GM18870 (cell line): ENCODE results near the gene RCBTB1.

Experiments
- ATAC-seq: cut with Tn5 transposase; IDR thresholded peaks from one replicate; pipeline ENCODE4 v1.9.1; 2021; ENCODE audit warnings: moderate library complexity; ENCODE audit not compliant: unreplicated experiment

Gene RCBTB1

DNA sequence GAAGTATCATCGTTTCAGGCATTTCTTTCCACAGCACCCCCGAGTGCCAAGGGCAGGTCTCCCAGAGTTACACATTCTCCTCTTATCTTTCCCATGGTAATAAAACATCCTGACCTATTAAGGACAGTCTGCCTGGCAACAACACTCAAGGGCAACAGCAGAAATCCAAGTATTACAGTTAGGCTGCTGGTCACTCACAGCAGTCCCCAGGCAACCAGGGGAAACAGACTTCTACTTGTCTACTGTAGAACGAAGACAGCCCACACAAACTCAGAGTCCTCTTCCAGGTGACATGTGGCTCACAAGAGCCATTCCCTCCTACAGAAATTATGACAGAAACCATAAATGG is 24.3 kb downstream of the RCBTB1 start:
- no peak for ATAC-seq

DNA sequence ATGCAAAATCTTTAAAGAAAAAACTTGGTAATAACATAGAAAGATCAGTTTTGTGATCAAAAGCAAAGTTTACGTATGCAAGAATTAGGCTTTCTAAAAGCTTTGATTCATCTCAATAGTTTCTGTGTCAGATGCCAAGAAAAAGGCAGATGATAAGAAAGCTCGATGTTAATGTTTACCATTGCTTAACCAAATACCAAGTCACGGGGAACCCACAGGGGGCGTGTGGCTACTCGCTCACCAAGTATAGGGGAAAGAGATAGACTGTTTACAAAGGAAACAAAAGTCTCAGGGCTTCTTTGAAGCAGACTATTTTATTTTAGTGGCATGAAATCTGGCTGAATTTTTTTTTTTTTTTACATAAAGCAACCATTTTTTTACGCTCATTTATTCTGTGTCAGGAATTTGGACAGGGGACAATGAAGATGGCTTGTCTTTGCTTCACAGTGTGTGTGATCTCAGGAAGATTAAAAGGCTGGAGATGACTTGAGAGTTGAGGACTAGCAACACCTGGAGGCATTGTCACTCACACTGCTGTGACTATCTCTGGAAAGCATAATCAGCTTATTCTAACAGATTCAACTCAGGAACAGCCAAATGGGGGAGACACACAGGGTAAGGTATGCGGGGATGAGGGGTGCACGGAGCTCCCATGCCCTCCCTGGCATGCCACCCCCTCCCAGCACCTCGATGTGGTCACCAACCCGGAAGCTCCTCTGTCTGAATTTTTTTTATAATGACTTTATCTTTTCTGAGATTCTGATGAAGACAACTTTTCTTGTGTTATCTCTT is 24.9 kb downstream of the RCBTB1 start:
- no peak for ATAC-seq

DNA sequence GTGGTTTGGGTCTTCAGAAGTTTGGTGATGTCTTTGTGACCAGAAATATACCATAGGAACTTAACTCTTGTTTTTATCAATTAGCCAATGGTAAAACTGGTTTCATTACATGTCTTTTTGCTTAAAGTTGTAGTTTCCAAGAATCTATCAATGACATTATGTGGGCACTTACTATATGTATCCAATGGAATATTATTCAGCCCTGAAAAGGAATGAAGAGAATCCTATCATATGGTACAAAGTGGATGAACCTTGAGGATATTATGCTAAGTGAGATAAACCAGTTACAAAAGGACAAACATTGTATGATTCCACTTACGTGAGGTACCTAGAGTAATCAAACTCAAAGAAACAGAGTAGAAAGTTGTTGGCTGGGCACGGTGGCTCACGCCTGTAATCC is 26.4 kb downstream of the RCBTB1 start:
- no peak for ATAC-seq

GRCh38 chr13:49554387-49554786 is 31.0 kb downstream of the RCBTB1 start:
- ATAC-seq = no peak

DNA sequence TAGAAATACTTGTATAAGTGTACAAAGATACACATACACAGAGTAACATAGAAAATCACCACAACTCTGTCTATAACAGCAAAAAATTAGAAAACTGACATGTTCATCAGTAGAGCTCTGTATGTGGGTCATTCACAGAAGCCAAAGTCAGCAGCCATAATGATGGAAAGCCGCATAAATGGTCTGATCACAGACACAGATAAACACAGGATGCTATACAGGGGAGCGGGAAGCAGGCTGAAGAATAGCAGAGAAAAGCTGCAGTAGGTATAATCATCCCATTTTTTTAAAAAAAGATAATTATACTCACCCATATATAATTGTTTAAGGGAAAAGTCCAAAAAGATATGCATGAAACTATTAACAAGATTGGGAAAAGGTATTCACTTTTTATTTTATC is 31.5 kb downstream of the RCBTB1 start:
- no peak for ATAC-seq

- no peak for ATAC-seq
Observed at GRCh38 chr13:49550942-49551644, 34.3 kb downstream of the RCBTB1 start.

GRCh38 chr13:49549289-49549688 is 36.1 kb downstream of the RCBTB1 start:
- ATAC-seq = no peak

GRCh38 chr13:49546561-49546960 is 38.8 kb downstream of the RCBTB1 start:
- no peak for ATAC-seq

- ATAC-seq = no peak
Observed at GRCh38 chr13:49545661-49546060, 39.7 kb downstream of the RCBTB1 start.

GRCh38 chr13:49543656-49544055 is 41.7 kb downstream of the RCBTB1 start:
- ATAC-seq = no peak

DNA sequence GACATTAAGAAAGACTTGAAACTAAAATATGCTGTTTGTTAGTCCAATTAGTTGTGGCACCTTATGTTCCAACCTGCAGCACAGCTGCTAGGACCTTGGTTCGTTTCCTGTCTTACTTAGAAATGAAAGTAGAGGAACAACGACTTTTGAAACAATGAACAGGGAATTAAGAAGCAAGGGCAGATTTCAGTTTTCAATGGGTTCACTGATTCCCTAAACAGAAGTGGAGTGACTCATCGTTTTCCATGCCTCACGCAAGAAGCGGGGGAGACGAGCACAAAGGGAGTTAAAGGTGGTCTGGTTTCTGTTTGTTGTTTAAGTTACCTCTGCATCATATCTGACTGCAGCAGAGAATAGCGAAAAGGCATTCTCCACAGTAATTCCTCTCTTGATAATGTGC is 44.8 kb downstream of the RCBTB1 start:
- ATAC-seq = no peak

DNA sequence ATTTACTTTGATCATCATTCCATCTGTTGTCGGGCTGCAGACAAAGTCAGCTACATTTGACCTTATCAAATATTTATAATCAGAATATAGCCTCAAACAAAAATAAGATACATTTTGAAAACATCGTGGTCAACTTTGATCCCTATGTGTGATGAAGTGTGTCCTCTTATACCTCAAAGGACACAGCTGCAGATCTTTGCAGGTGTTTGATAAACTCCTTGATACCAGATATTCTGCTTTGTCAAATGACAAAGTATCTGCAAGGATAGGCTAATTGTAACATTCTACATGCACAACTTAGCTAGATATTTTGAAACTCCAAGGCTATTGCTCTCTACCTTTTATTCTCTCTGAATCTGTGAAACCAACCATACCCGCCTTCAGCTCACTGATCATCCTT is 45.6 kb downstream of the RCBTB1 start:
- no peak for ATAC-seq

GRCh38 chr13:49539313-49539712 is 46.0 kb downstream of the RCBTB1 start:
- ATAC-seq = no peak

DNA sequence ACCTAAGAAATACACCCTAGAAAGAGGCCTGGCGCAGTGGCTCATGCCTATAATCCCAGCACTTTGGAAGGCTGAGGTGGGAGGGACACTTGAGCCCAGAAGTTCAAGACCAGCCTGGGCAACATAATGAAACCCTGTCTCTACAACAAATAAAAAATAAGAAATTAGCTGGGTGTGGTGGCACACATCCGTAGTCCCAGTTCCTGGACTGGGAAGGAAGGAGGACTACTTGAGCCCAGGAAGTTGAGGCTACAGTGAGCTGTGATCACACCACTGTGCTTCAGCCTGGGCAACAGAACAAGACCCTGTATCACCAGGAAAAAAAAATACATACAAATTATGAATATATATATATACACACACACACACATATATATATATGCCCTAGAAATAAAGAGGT is 47.0 kb downstream of the RCBTB1 start:
- no peak for ATAC-seq

GRCh38 chr13:49536144-49536873 is 49.0 kb downstream of the RCBTB1 start:
- ATAC-seq = no peak

GRCh38 chr13:49533591-49534269 is 51.6 kb downstream of the RCBTB1 start:
- no peak for ATAC-seq

GRCh38 chr13:49533011-49533410 is 52.3 kb downstream of the RCBTB1 start:
- ATAC-seq = no peak

GRCh38 chr13:49532593-49532992 is 52.8 kb downstream of the RCBTB1 start:
- no peak for ATAC-seq

DNA sequence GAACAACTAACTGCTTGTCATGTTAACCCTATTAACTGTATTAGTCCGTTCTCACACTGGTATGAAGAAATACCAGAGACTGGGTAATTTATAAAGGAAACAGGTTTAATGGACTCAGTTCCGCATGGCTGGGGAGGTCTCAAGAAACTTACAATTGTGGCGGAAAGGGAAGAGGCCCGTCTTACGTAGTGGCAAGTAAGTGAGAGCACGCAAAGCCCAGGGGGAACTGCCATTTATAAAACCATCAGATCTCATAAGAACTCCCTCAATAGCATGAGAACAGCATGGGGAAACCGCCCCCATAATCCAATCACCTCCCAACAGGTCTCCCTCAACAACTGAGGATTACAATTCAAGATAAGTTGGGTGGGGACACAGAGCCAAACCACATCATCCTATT is 54.9 kb downstream of the RCBTB1 start:
- no peak for ATAC-seq

GRCh38 chr13:49528161-49528560 is 57.2 kb downstream of the RCBTB1 start:
- no peak for ATAC-seq

- ATAC-seq = no peak
Observed at GRCh38 chr13:49527123-49527522, 58.2 kb downstream of the RCBTB1 start.
